ENCODE results near the gene PNLIPRP1. TPM values are rescaled to one million over a fixed set of nuclear protein-coding genes. Genes with fewer than 3 reads are reported as not detected.

The PNLIPRP1 gene
- polyA plus RNA-seq, 1 donor (not counting 4 experiments of a cell fraction or from before 2014, with no cell fraction given): not detected

GRCh38 chr10:116636385-116636784 is 45.6 kb downstream of the PNLIPRP1 start:
- H3K4me1 ChIP-seq (ENCODE audit: control insufficient read depth, extremely low read depth, insufficient read depth, low read length): peaks cover 5% of the 10 kb centered on the region
- dilution Hi-C loops (cut with MboI; ENCODE audit: extremely low pct_ligation_motif_present, low sequenced_read_pairs): no loop called here
- no peak overlapping the region for H2AFZ ChIP-seq (ENCODE audit: control insufficient read depth, low read length)
- TF ChIP-seq EZH2 (IDR thresholded peaks at IDR 0.05; ENCODE audit: low read length) (no peak), CTCF (optimal IDR thresholded peaks at IDR 0.05 in 1 of 3, IDR thresholded peaks at IDR 0.05 in 1 of 3, conservative IDR thresholded peaks at IDR 0.05 in 1 of 3; ENCODE audit: extremely low read depth in 1 of 3, insufficient read depth in 2 of 3, low read length in 3 of 3) (no peak)
- no peaks in the 10 kb centered on the region for H3K36me3 ChIP-seq (ENCODE audit: control insufficient read depth in 2 of 2, extremely low read depth in 1 of 2, insufficient read depth in 2 of 2, low read length in 2 of 2)
- no peak overlapping the region for H3K27ac ChIP-seq (ENCODE audit: control insufficient read depth, insufficient read depth, low read length)
- no peaks in the 10 kb centered on the region for H3K9me3 ChIP-seq (ENCODE audit: control insufficient read depth, low read depth, low read length)
- no peaks in the 10 kb centered on the region for H3K79me2 ChIP-seq (ENCODE audit: control insufficient read depth, insufficient read depth, low read length)
- H3K27me3 ChIP-seq (ENCODE audit: control insufficient read depth, extremely low read depth, insufficient read depth, low read length): no peaks in the 10 kb centered on the region
- no peaks in the 10 kb centered on the region for H4K20me1 ChIP-seq (ENCODE audit: control insufficient read depth, extremely low read depth, insufficient read depth, low read length)
- FAIRE-seq (no peak), DNase-seq (ENCODE audit: low read depth, low spot score) (no peak)
- H3K9me1 ChIP-seq (ENCODE audit: control insufficient read depth, extremely low read depth, insufficient read depth, low read length): no peaks in the 10 kb centered on the region
- no peak overlapping the region for H3K4me2 ChIP-seq (ENCODE audit: control insufficient read depth, extremely low read depth, insufficient read depth, low read depth, low read length)
- no peak overlapping the region for H3K4me3 ChIP-seq (ENCODE audit: control insufficient read depth in 2 of 3, extremely low read depth in 1 of 3, insufficient read depth in 2 of 3, low read depth in 1 of 3, low read length in 3 of 3)
- H3K9ac ChIP-seq (ENCODE audit: control insufficient read depth, extremely low read depth, insufficient read depth, low read length): no peak overlapping the region

DNA sequence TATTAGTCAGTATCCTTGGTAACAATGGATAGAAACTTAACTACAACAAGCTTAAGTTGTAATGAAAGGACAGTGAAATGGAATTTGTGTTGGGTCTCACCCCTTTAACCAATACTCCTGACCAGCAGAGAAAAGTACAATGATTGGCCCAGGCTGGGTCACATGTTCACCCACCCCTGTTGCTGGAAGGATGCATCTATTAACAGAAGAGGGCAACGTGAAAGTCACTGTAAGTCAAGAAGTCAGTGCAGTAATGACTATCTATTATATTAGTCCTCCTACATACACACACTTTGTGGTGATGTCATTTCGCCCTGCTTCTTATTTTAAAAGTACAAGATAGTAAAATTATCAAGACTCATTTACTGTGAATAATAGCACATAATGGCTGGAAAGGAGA is 46.2 kb downstream of the PNLIPRP1 start:
- no peaks in the 10 kb centered on the region for H3K9me1 ChIP-seq (ENCODE audit: control insufficient read depth, extremely low read depth, insufficient read depth, low read length)
- no peak for DNase-seq (ENCODE audit: low read depth, low spot score)
- dilution Hi-C loops (cut with MboI; ENCODE audit: extremely low pct_ligation_motif_present, low sequenced_read_pairs): no loop called here

More for the DNA sequence above, 46.2 kb downstream of the PNLIPRP1 start:
- Histone ChIP-seq H3K9ac (ENCODE audit: control insufficient read depth, extremely low read depth, insufficient read depth, low read length) (no peak overlapping the region), H4K20me1 (ENCODE audit: control insufficient read depth, extremely low read depth, insufficient read depth, low read length) (no peaks in the 10 kb centered on the region), H3K4me1 (ENCODE audit: control insufficient read depth, extremely low read depth, insufficient read depth, low read length) (peaks cover 5% of the 10 kb centered on the region), H3K4me3 (ENCODE audit: control insufficient read depth in 2 of 3, extremely low read depth in 1 of 3, insufficient read depth in 2 of 3, low read depth in 1 of 3, low read length in 3 of 3) (no peak overlapping the region), H2AFZ (ENCODE audit: control insufficient read depth, low read length) (no peak overlapping the region), H3K27me3 (ENCODE audit: control insufficient read depth, extremely low read depth, insufficient read depth, low read length) (no peaks in the 10 kb centered on the region), H3K27ac (ENCODE audit: control insufficient read depth, insufficient read depth, low read length) (no peak overlapping the region), H3K79me2 (ENCODE audit: control insufficient read depth, insufficient read depth, low read length) (no peaks in the 10 kb centered on the region), H3K36me3 (ENCODE audit: control insufficient read depth in 2 of 2, extremely low read depth in 1 of 2, insufficient read depth in 2 of 2, low read length in 2 of 2) (no peaks in the 10 kb centered on the region), H3K9me3 (ENCODE audit: control insufficient read depth, low read depth, low read length) (no peaks in the 10 kb centered on the region), H3K4me2 (ENCODE audit: control insufficient read depth, extremely low read depth, insufficient read depth, low read depth, low read length) (no peak overlapping the region)
- TF ChIP-seq EZH2 (IDR thresholded peaks at IDR 0.05; ENCODE audit: low read length) (no peak), CTCF (optimal IDR thresholded peaks at IDR 0.05 in 1 of 3, IDR thresholded peaks at IDR 0.05 in 1 of 3, conservative IDR thresholded peaks at IDR 0.05 in 1 of 3; ENCODE audit: extremely low read depth in 1 of 3, insufficient read depth in 2 of 3, low read length in 3 of 3) (no peak)
- no peak for FAIRE-seq

All from keratinocyte (primary cell).